Body of pancreas (tissue), 4 donors: ENCODE measurements around the gene PTPRN2.

Experiments used
- CTCF ChIP-seq, 7 experiments: fragments of 450-650 bp in 4 of 7; fragments of 200-600 bp in 3 of 7; sonication (generic) in 3 of 7; IDR thresholded peaks; one replicate each; pipeline ENCODE4 v1.5.1; 2016 to 2019; ENCODE audit warnings: antibody characterized with exemption in 7 of 7
- POLR2A ChIP-seq, 3 donors: fragments of 450-650 bp; IDR thresholded peaks; one replicate each; pipeline ENCODE4 v1.6.1; 2016; ENCODE audit warnings: antibody characterized with exemption in 3 of 3, mild to moderate bottlenecking in 2 of 3

GRCh38 chr7:157828190-157828589, 759.4 kb downstream of the PTPRN2 start:
- TF ChIP-seq CTCF (IDR thresholded peaks at IDR 0.05) (no peak), POLR2A (IDR thresholded peaks at IDR 0.05) (no peak)
